Activated gamma-delta T cell (primary cell): ENCODE results near the gene VEZT.
"Not testable (repeated sequence)": the region's sequence is repeated elsewhere in the genome, so short reads cannot be mapped to it uniquely, and the experiment has no call there.

Experiments
- DNase-seq: peaks from one replicate; lab custom pipeline; 2025; lab: John Stamatoyannopoulos, UW

VEZT gene

GRCh38 chr12:95257541-95257940 lies 39.9 kb downstream of the VEZT start:
- DNase-seq: no peak

GRCh38 chr12:95258151-95258550 lies 40.5 kb downstream of the VEZT start:
- no peak for DNase-seq

GRCh38 chr12:95258803-95259202 lies 41.2 kb downstream of the VEZT start:
- no peak for DNase-seq

GRCh38 chr12:95259368-95259767 lies 41.8 kb downstream of the VEZT start:
- no peak for DNase-seq

GRCh38 chr12:95261109-95261508 lies 43.5 kb downstream of the VEZT start:
- no peak for DNase-seq

DNA sequence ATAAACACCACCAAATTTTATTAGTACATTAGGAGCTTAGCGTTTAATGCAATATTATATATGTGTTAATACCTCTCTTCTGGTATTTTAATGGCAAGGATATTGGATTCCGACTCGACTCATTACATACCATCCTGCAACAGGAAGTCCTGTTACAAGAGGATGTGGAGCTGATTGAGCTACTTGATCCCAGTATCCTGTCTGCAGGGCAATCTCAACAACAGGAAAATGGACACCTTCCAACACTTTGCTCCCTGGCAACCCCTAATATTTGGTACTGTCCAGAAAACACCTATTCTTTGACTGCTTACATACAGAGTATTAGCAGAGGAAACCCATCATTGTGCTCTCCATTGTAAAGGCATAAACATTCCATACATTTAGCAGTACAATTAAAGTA lies 45.2 kb downstream of the VEZT start:
- DNase-seq: no peak

- DNase-seq: no peak
Measured at GRCh38 chr12:95265765-95266164, 48.2 kb downstream of the VEZT start.

GRCh38 chr12:95266254-95266653 lies 48.6 kb downstream of the VEZT start:
- DNase-seq: no peak

DNA sequence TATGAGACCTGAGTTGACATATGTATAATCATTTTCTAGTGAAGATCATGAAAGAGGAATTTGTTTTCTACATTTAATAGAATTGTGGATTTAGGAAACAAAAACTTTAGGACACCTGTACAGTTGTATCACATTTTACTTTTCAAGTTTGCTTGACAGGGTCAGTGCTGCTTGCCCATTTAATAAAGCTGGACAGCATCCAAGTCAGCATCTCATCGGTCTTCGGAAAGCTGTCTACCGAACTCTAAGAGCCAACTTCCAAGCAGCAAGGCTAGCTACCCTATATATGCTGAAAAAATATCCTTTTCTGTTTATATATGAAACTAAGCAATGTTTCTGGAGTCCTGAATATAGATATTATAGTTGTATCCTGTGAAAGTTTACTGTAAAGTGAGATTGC lies 52.3 kb downstream of the VEZT start:
- no peak for DNase-seq

DNA sequence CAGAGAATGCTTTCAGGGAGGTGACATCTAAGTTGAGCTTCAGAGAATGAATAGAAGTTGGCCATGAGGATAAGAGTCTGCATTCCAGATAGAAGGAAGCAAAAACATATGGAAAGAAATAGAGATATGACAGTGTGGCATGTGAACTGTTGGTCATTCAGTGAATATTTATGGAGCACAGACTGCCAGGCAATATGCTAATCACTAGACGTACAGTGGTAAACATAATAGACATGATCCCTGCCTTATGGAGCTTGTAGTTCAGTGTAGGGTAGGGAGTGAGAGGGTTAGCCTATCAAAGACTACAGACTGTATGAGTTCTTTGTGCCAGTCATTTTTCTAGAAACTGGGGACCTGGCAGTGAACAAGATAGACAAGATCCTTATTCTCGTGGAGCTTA lies 53.9 kb downstream of the VEZT start:
- DNase-seq: no peak

GRCh38 chr12:95277139-95277538 lies 59.5 kb downstream of the VEZT start:
- no peak for DNase-seq

- DNase-seq: no peak
Measured at GRCh38 chr12:95279856-95280255, 62.2 kb downstream of the VEZT start.

GRCh38 chr12:95282266-95282665 lies 64.7 kb downstream of the VEZT start:
- no peak for DNase-seq

- DNase-seq: no peak
Measured at GRCh38 chr12:95283371-95283770, 65.8 kb downstream of the VEZT start.

DNA sequence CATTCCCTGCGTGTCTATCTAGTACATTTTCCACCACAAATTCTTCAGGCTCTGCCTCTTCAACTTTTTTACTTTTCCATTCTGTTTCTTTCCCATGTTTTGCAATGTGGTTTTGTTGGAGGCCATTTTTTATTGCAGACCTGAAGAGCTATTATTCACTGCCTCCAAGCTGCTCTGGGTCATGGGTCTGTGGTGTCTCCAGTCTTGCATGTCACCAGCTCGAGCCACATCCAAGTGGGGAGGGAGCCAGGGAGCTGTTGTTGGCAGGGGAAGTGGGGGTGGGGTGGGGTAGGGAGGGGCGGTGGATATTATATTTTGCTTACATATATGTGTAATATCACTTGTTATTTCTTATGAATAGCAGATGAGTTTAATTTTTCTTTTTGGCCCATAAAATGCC lies 69.1 kb downstream of the VEZT start:
- DNase-seq: no peak

- no peak for DNase-seq
Measured at GRCh38 chr12:95291501-95291900, 73.9 kb downstream of the VEZT start.

- no peak for DNase-seq
Measured at GRCh38 chr12:95298916-95299315, 81.3 kb downstream of the VEZT start.

DNA sequence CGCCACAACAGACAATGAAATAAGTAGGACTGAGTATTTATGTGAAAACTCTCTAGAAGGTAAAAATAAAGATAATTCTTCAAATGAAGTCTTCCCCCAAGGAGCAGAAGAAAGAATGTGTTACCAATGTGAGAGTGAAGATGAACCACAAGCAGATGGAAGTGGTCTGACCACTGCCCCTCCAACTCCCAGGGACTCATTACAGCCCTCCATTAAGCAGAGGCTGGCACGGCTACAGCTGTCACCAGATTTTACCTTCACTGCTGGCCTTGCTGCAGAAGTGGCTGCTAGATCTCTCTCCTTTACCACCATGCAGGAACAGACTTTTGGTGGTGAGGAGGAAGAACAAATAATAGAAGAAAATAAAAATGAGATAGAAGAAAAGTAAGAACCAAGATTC lies 82.7 kb downstream of the VEZT start:
- no peak for DNase-seq

DNA sequence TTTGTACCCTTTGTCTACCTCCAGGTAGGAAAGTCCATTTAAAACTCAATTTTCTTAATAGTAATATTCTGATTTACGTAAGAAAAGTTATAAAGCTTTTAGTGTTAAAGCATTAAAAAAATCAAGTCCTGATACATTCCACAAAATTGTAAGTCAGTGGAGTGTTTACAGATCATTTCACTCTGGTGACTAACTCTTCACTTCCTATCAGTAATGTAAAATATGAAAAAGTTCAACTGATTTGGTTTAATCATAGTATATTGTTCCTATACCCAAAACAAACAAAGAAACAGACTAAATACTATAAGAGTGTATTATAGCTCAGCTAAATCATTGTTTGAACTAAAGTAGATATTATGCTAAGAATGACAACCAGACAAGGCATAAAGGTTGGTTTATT lies 85.9 kb downstream of the VEZT start:
- no peak for DNase-seq

GRCh38 chr12:95304673-95305198 lies 87.1 kb downstream of the VEZT start:
- DNase-seq: no peak

DNA sequence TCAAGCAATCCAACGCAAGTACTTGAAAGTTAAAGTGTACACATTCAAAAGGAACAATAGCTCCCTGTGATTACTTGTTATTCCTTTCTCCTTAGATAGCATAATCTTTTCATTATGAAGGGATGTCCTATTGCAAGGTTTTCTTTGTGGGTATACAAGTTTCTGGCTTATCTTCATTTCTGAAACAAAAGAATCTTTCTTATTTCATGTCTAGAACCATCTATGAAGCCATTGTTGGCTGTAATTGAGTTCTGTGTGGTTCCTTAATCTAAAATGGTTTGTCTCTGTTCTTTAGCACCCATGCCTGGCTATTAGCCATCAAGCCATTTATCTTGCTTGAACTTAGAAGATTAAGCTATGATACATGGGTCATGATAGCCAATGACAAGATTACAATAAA lies 95.0 kb downstream of the VEZT start:
- DNase-seq: no peak

DNA sequence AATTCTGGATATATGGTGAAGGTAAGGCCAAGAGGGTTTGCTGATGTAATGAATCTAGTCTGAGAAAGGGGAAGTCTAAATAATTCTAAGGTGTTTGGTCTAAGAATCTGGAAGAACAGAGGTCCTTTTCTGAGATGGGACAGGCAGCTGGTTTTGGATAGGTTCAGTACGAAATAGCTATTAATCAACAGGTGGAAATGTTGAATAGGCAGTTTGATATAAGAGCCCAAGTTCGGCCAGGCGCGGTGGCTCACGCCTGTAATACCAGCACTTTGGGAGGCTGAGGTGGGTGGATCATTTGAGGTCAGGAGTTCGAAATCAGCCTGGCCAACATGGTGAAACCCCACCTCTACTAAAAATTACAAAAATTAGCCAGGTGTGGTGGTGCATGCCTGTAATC lies 97.1 kb downstream of the VEZT start:
- not testable (repeated sequence) for DNase-seq

- DNase-seq: no peak
Measured at GRCh38 chr12:95316798-95317197, 99.2 kb downstream of the VEZT start.

- DNase-seq: no peak
Measured at GRCh38 chr12:95318071-95318545, 100.5 kb downstream of the VEZT start.
